NCI-H446 (cell line): ENCODE results near the gene SUGCT.
"Not testable (repeated sequence)": the region's sequence is repeated elsewhere in the genome, so short reads cannot be mapped to it uniquely, and the experiment has no call there.

Experiments used
- DNase-seq, 2 experiments: peaks; one replicate each; lab custom pipeline; 2025; lab: John Stamatoyannopoulos, UW

SUGCT gene

GRCh38 chr7:40622941-40623501, 488.2 kb downstream of the SUGCT start:
- DNase-seq = no peak

DNA sequence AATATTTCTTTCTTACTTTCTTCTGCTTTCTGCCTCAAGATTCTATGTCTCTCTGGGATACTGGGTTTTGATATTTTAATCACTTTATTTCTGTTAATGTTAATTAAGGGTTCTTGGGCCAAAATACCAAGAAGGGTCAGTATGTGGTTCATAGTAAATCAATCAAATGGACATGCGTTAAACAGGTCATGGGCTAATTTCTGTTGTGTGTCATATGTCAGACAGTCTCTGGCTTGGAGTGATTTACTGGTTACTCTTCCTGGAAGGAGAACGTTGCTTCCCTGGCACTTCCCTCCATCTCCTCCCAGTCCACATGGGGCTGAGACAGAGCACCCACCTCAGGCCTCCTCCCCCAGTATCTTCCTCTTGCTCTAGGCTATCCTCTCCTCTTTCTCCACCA, 489.1 kb downstream of the SUGCT start:
- DNase-seq = no peak

DNA sequence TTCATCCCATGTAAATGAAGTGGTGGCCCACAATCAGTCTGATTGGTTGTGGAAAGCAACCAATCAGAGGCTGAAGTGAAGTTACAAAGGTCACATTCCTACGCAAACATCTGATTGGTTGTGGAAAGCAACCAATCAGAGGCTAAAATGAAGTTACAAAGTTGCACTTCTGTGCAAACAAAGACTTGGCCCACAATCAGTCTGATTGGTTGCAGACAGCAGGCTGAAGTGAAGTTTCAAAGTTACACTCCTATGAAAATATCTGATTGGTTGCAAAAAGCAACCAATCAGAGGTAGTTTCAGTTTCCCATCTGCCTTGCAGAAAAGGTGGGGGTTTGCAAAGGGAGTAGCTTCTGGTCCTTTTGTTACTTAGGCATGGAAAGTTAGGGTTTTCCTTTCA, 492.6 kb downstream of the SUGCT start:
- DNase-seq = not testable (repeated sequence)

GRCh38 chr7:40629891-40630290, 495.1 kb downstream of the SUGCT start:
- no peak for DNase-seq

DNA sequence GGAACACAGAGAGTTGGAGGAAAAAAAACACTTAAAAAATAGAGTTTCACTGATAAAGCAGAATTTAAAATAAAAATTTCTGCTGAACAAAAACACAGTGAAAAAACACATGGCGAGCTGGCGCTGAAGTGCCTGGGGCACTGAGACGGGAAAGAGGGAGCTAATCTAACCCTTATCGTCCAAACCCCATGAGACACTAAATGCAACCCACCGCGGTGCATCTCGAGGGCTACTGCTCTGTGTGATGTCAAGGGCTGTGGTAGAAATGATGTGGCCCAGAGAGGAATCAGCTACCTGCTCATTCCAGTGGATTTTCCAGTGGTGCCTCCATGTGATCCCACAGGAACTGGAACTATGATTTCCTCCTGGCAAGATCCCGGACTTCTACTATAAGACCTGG, 499.3 kb downstream of the SUGCT start:
- DNase-seq = no peak

DNA sequence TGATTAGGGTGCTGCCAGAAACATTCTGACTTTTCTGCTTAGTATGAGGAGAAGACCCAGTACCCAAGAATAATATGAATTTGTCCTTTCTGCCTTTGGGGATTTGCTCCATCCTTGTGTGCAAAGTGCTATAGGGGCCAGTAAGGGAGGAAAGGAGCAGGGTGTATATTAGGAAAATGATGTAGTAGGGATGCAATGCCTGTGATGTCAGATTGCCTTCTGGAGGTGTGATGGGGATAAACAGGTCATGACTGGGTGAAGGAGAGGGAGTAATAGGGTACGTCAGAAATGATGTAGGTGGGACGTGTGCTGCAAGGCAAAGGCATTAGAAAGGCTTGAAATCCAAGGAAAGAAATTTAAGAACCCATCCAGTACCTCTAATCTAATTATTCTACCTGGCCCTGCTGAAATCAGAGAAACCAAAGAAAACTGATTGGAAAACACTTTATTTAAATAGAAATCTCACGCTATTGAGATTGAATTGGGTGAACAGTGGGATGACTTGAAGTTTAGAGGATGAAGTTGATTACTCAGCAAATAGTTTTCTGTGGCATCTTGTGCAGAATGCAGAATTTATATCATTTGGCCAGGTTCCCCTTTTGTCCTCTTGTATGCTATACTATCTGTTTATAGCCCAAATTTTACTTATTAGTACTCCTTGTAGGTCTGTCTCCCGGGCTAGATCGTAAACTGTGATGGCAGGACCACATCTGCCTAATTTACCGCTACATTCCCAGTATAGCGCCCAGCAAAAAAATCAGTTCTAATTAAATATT, 503.9 kb downstream of the SUGCT start:
- DNase-seq = no peak

- no peak for DNase-seq
Observed at GRCh38 chr7:40640566-40640965, 505.8 kb downstream of the SUGCT start.

- DNase-seq = no peak
Observed at GRCh38 chr7:40641701-40642100, 506.9 kb downstream of the SUGCT start.

DNA sequence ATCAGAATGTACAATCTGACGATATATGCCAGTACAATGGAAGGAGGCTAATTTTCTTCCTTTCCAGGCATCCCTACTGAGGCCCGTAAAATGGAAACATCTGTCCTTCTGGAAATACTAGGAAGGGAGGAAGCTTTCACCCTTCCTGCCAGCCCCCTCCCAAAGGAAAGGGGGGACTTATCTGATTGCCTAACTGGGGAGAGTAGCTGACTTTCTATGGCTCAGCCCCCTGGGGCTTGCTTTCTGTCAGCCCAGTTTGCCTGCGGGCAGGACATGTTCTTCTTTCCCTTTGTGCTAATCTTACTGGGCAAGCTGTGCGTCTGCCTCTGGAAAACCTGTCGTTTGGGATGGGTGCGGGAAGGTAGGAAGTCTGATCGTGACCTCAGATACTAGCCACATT, 508.9 kb downstream of the SUGCT start:
- no peak for DNase-seq

- no peak for DNase-seq
Observed at GRCh38 chr7:40644454-40645188, 509.8 kb downstream of the SUGCT start.

GRCh38 chr7:40645197-40645596, 510.4 kb downstream of the SUGCT start:
- DNase-seq = no peak

DNA sequence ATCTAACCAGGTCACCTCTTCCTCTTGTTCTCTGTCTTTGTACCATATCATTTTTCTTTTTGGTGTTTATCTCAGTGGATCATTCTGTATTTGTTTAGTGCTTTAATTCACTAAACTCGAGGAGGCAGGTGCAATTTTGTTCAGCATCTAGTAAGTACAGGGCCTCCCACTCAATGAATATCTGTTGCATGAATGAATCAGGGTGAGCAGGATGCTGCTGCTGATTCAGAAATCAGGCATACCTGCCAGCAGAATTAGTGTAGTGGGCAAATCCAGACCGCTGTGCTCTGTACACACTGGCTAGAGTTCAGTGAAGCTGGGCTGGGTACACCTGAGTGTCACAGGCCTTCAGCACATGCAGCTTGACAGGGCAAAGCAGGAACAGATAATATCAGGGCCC, 511.9 kb downstream of the SUGCT start:
- no peak for DNase-seq

- no peak for DNase-seq
Observed at GRCh38 chr7:40647719-40648118, 512.9 kb downstream of the SUGCT start.

- no peak for DNase-seq
Observed at GRCh38 chr7:40649247-40649646, 514.4 kb downstream of the SUGCT start.

- not testable (repeated sequence) for DNase-seq
Observed at GRCh38 chr7:40650903-40651302, 516.1 kb downstream of the SUGCT start.

GRCh38 chr7:40654171-40654570, 519.4 kb downstream of the SUGCT start:
- no peak for DNase-seq

DNA sequence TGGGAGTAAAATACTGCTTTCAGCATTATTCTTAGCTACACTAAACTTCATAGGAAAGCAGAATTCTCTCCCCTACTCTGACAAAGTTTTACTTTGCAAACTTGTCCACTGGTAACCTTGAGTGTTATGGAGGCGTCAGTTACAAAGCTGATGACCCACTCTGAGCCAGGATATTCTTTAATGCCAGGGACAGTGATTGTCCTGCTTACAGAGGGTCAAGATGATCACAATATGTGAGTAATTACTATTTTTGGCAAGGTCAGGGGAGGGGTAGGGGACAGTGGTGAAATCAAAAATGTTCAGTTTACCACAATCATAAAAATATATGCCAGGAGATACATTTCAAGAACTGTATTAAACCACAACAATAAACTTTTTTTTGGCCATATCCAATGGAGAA, 520.6 kb downstream of the SUGCT start:
- no peak for DNase-seq

DNA sequence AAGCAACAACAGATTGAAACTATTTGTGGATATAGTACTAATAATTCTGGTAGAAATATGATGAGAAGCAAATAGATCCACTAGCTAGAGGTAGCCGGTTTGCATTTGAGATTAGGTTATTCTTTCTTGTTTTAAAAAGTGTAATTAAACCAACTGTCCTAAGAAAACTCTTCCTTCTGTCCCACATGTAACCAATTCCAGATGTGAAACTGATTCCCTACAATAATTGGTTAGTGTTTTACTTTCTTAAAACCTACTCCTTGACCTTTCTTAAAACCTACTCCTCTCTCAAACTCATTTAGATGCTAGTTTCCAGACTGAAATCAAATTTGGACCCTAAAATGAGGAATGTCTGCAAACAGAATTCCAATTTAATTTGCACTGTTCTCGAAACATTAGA, 521.5 kb downstream of the SUGCT start:
- no peak for DNase-seq

- no peak for DNase-seq
Observed at GRCh38 chr7:40658729-40659128, 523.9 kb downstream of the SUGCT start.

DNA sequence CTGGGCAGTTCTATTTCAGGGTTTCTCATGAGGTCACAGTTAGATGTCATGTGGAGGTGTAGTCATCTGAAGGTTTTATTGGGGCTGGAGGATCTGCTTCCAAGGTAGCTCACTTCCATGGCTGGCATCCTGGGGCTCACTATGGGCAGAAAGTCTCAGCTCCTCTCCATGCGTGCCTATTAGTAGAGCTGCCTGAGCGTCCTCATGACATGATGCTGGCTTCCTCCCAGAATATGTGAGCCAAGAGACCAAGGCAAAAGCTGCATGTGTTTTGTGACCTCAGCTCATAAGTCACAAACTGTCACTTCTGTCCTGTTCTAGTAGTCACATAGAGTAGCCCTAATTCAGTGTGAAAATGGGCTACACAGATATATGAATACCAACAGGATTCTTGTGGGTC, 524.4 kb downstream of the SUGCT start:
- no peak for DNase-seq

- no peak for DNase-seq
Observed at GRCh38 chr7:40673285-40673684, 538.5 kb downstream of the SUGCT start.

- DNase-seq = no peak
Observed at GRCh38 chr7:40674316-40674715, 539.5 kb downstream of the SUGCT start.

DNA sequence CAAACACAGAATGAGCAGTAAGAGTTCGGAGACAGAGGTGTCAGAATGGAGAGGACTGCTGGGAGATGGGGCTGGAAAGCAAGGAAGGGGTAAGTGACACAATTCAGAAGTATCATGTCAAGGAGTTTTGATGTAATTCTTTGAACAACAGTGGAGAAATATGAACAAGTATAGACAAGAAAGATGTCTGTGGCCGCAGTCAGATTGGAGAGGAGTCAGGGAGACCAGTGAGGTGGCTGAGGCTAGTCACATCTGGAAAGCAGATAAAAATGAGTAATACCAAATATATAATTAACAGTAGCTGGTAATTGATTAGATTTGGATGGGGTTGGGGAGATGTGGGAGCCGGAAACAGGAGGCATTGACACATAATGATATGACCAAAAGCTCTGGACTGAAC, 540.9 kb downstream of the SUGCT start:
- no peak for DNase-seq
